Skin of body (tissue), 2 donors: ENCODE results near the gene ZNF487. TPM values are rescaled to one million over a fixed set of nuclear protein-coding genes. Genes with fewer than 3 reads are reported as not detected.
"Not testable (repeated sequence)": the region's sequence is repeated elsewhere in the genome, so short reads cannot be mapped to it uniquely, and the experiment has no call there.

Source experiments
- DNase-seq: peaks from one replicate; lab custom pipeline; 2025; lab: John Stamatoyannopoulos, UW
- total RNA-seq: library from RNA; depleted of rRNA; stranded (reverse); fragments of >200 nt; gene quantifications from one replicate; pipeline ENCODE4 v1.2.3, GENCODE V29; 2014

ZNF487 gene
- total RNA-seq, 1 donor from 2014 or later, result 8.0 TPM

GRCh38 chr10:43437141-43437870 lies 395 bp downstream of the ZNF487 start:
- no peak for DNase-seq

GRCh38 chr10:43440463-43441134 lies 3.7 kb downstream of the ZNF487 start:
- DNase-seq, result no peak

GRCh38 chr10:43444323-43444722 lies 7.4 kb downstream of the ZNF487 start:
- DNase-seq, result no peak

- DNase-seq, result no peak
Observed at GRCh38 chr10:43444897-43445466, 8.1 kb downstream of the ZNF487 start.

- not testable (repeated sequence) for DNase-seq
Observed at GRCh38 chr10:43446219-43447017, 9.5 kb downstream of the ZNF487 start.

- no peak for DNase-seq
Observed at GRCh38 chr10:43448742-43449141, 11.8 kb downstream of the ZNF487 start.

- no peak for DNase-seq
Observed at GRCh38 chr10:43452356-43452914, 15.5 kb downstream of the ZNF487 start.

GRCh38 chr10:43453266-43453831 lies 16.4 kb downstream of the ZNF487 start:
- DNase-seq, result peak; percentile 15

GRCh38 chr10:43454025-43454424 lies 17.1 kb downstream of the ZNF487 start:
- not testable (repeated sequence) for DNase-seq

GRCh38 chr10:43456561-43456960 lies 19.6 kb downstream of the ZNF487 start:
- not testable (repeated sequence) for DNase-seq

- DNase-seq, result no peak
Observed at GRCh38 chr10:43458227-43458626, 21.3 kb downstream of the ZNF487 start.

GRCh38 chr10:43461950-43462349 lies 25.0 kb downstream of the ZNF487 start:
- DNase-seq, result peak; percentile 25

- not testable (repeated sequence) for DNase-seq
Observed at GRCh38 chr10:43465086-43465735, 28.3 kb downstream of the ZNF487 start.

GRCh38 chr10:43465736-43466120 lies 28.8 kb downstream of the ZNF487 start:
- not testable (repeated sequence) for DNase-seq

GRCh38 chr10:43471146-43471545 lies 34.2 kb downstream of the ZNF487 start:
- no peak for DNase-seq

- no peak for DNase-seq
Observed at GRCh38 chr10:43471935-43472720, 35.2 kb downstream of the ZNF487 start.

- no peak for DNase-seq
Observed at GRCh38 chr10:43479275-43479674, 42.4 kb downstream of the ZNF487 start.

- DNase-seq, result no peak
Observed at GRCh38 chr10:43482319-43483078, 45.6 kb downstream of the ZNF487 start.

GRCh38 chr10:43491855-43492254 lies 54.9 kb downstream of the ZNF487 start:
- DNase-seq, result no peak
